Gastroesophageal sphincter (tissue), 3 donors: ENCODE measurements around the gene ITGA3.

Source experiments
- POLR2AphosphoS5 ChIP-seq: sonication (generic); formaldehyde crosslinking; IDR thresholded peaks from one replicate; pipeline ENCODE4 v1.6.1; 2017; ENCODE audit warnings: antibody characterized with exemption
- TF ChIP-seq, protein P1 (sequence below), 4 experiments: fragments of 200-600 bp in 2 of 4; fragments of 450-650 bp in 2 of 4; sonication (generic) in 1 of 4; IDR thresholded peaks; one replicate each; pipeline ENCODE4 v1.5.1; 2017 to 2019; ENCODE audit warnings: antibody characterized with exemption in 4 of 4, mild to moderate bottlenecking in 2 of 4, moderate library complexity in 2 of 4

DNA sequence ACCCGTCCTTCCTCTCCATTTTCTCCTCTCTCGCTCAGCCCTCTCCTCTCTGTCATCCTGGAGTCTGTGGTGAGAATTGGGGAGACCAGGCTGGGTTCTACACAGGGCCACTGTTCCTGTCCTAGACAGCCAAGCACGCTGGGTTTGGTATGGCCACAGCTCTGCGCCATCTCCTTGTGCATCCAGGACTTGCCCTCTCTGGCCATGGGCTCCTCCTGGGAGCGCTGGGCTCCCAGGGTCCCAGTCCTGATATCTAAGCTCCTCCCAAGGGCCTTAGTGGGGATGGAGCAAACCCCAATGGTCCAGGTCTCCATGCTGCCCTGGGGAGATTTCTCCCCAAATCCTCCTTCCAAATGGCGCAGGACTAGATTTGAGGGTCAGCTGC lies 27.2 kb upstream of the ITGA3 start:
- TF ChIP-seq, protein P1, sequence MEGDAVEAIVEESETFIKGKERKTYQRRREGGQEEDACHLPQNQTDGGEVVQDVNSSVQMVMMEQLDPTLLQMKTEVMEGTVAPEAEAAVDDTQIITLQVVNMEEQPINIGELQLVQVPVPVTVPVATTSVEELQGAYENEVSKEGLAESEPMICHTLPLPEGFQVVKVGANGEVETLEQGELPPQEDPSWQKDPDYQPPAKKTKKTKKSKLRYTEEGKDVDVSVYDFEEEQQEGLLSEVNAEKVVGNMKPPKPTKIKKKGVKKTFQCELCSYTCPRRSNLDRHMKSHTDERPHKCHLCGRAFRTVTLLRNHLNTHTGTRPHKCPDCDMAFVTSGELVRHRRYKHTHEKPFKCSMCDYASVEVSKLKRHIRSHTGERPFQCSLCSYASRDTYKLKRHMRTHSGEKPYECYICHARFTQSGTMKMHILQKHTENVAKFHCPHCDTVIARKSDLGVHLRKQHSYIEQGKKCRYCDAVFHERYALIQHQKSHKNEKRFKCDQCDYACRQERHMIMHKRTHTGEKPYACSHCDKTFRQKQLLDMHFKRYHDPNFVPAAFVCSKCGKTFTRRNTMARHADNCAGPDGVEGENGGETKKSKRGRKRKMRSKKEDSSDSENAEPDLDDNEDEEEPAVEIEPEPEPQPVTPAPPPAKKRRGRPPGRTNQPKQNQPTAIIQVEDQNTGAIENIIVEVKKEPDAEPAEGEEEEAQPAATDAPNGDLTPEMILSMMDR (IDR thresholded peaks at IDR 0.05), result no peak
- no peak for TF ChIP-seq POLR2AphosphoS5
